HEK293 (cell line): ENCODE measurements around the gene KLHL4.
"Not testable (repeated sequence)": the region's sequence is repeated elsewhere in the genome, so short reads cannot be mapped to it uniquely, and the experiment has no call there.

ENCODE experiments used
- CTCF ChIA-PET: fragments of 350-600 bp; formaldehyde crosslinking; extraction: SDS; loops from one replicate; lab custom pipeline; 2021; ENCODE audit warnings: antibody characterized with exemption; lab: Yijun Ruan, JAX
- POLR2A ChIA-PET: fragments of 300-600 bp; formaldehyde crosslinking; extraction: SDS; loops from one replicate; lab custom pipeline; 2020; ENCODE audit warnings: antibody characterized with exemption, inconsistent platforms; lab: Yijun Ruan, JAX
- H3K27ac ChIP-seq: fragments of 200-500 bp; sonication (Bioruptor generic); 2 replicates; pipeline ENCODE4 v1.5.1; 2014; ENCODE audit warnings: low read depth, low read length, control low read depth, inconsistent platforms; ENCODE audit errors: extremely low read depth
- H3K36me3 ChIP-seq, 2 experiments: fragments of 200-500 bp in 1 of 2; sonication (Bioruptor generic) in 1 of 2; 1 replicate in 1 of 2; 2 replicates in 1 of 2; pipeline ENCODE4 v1.5.1; 2014 to 2017; ENCODE audit warnings: inconsistent platforms in 2 of 2, low read length in 2 of 2; ENCODE audit not compliant: control insufficient read depth in 2 of 2, insufficient read depth in 1 of 2
- H3K4me1 ChIP-seq: fragments of 200-500 bp; sonication (Bioruptor generic); 2 replicates; pipeline ENCODE4 v1.5.1; 2014; ENCODE audit warnings: mild to moderate bottlenecking, low read length, inconsistent platforms; ENCODE audit not compliant: control insufficient read depth, insufficient read depth
- H3K4me3 ChIP-seq: 2 replicates; pipeline ENCODE4 v1.5.1; 2011; ENCODE audit warnings: low read depth, mild to moderate bottlenecking, control low read depth, low read length, moderate library complexity
- H3K9me3 ChIP-seq: fragments of 200-500 bp; sonication (Bioruptor generic); 2 replicates; pipeline ENCODE4 v1.5.1; 2014; ENCODE audit warnings: low read depth, low read length, inconsistent platforms; ENCODE audit not compliant: control insufficient read depth, insufficient read depth
- GLIS1 ChIP-seq: fragments of 450-650 bp; formaldehyde crosslinking; IDR thresholded peaks from 2 replicates; pipeline ENCODE4 v1.5.1; 2016; ENCODE audit warnings: missing biosample characterization, missing genetic modification characterization
- HIC1 ChIP-seq: fragments of 450-650 bp; formaldehyde crosslinking; IDR thresholded peaks from 2 replicates; pipeline ENCODE4 v1.5.1; 2016; ENCODE audit warnings: missing biosample characterization, missing genetic modification characterization
- HOXC10 ChIP-seq: sonication (generic); formaldehyde crosslinking; IDR thresholded peaks from 2 replicates; pipeline ENCODE4 v1.8.1; 2023; ENCODE audit warnings: mild to moderate bottlenecking, missing genetic modification reagents
- OSR2 ChIP-seq: fragments of 450-650 bp; formaldehyde crosslinking; IDR thresholded peaks from 2 replicates; pipeline ENCODE4 v1.5.1; 2016; ENCODE audit warnings: missing biosample characterization, missing genetic modification characterization
- SETDB1 ChIP-seq: IDR thresholded peaks from one replicate; pipeline ENCODE4 v1.6.1; 2017; ENCODE audit warnings: mild to moderate bottlenecking, low read length, moderate library complexity, mixed read lengths; ENCODE audit not compliant: insufficient read length
- ZNF169 ChIP-seq: fragments of 450-650 bp; formaldehyde crosslinking; IDR thresholded peaks from 2 replicates; pipeline ENCODE4 v1.5.1; 2016; ENCODE audit warnings: missing biosample characterization, missing genetic modification characterization
- ZNF2 ChIP-seq: fragments of 450-650 bp; formaldehyde crosslinking; IDR thresholded peaks from 2 replicates; pipeline ENCODE4 v1.5.1; 2016; ENCODE audit warnings: missing biosample characterization, missing genetic modification characterization
- ZNF211 ChIP-seq: fragments of 450-650 bp; formaldehyde crosslinking; IDR thresholded peaks from 2 replicates; pipeline ENCODE4 v1.5.1; 2016; ENCODE audit warnings: low read depth, missing biosample characterization, missing genetic modification characterization
- ZNF266 ChIP-seq: fragments of 450-650 bp; formaldehyde crosslinking; IDR thresholded peaks from 2 replicates; pipeline ENCODE4 v1.5.1; 2016; ENCODE audit warnings: missing biosample characterization, missing genetic modification characterization, low read depth
- ZNF404 ChIP-seq: fragments of 450-650 bp; formaldehyde crosslinking; IDR thresholded peaks from 2 replicates; pipeline ENCODE4 v1.5.1; 2017; ENCODE audit warnings: missing biosample characterization, missing genetic modification characterization
- ZNF433 ChIP-seq: fragments of 450-650 bp; formaldehyde crosslinking; IDR thresholded peaks from 2 replicates; pipeline ENCODE4 v1.5.1; 2016; ENCODE audit warnings: missing biosample characterization, missing genetic modification characterization, low read depth
- ZNF561 ChIP-seq: fragments of 450-650 bp; IDR thresholded peaks from 2 replicates; pipeline ENCODE4 v1.5.1; 2018; ENCODE audit warnings: missing biosample characterization, missing genetic modification characterization, borderline replicate concordance
- ZNF645 ChIP-seq: fragments of 450-650 bp; formaldehyde crosslinking; IDR thresholded peaks from 2 replicates; pipeline ENCODE4; 2016; ENCODE audit warnings: missing biosample characterization, missing genetic modification characterization
- ZNF654 ChIP-seq: fragments of 450-650 bp; formaldehyde crosslinking; IDR thresholded peaks from 2 replicates; pipeline ENCODE4 v1.5.1; 2016; ENCODE audit warnings: low read depth, missing biosample characterization, missing genetic modification characterization
- ZNF664 ChIP-seq: fragments of 450-650 bp; formaldehyde crosslinking; IDR thresholded peaks from 2 replicates; pipeline ENCODE4 v1.5.1; 2016; ENCODE audit warnings: missing biosample characterization, missing genetic modification characterization
- ZNF692 ChIP-seq: fragments of 450-650 bp; formaldehyde crosslinking; IDR thresholded peaks from 2 replicates; pipeline ENCODE4 v1.5.1; 2016; ENCODE audit warnings: missing biosample characterization, missing genetic modification characterization
- ZNF707 ChIP-seq: fragments of 450-650 bp; formaldehyde crosslinking; IDR thresholded peaks from 2 replicates; pipeline ENCODE4 v1.5.1; 2016; ENCODE audit warnings: missing biosample characterization, missing genetic modification characterization
- ZNF791 ChIP-seq: fragments of 450-650 bp; formaldehyde crosslinking; IDR thresholded peaks from 2 replicates; pipeline ENCODE4 v1.5.1; 2016; ENCODE audit warnings: missing biosample characterization, missing genetic modification characterization
- ZNF837 ChIP-seq: fragments of 450-650 bp; formaldehyde crosslinking; IDR thresholded peaks from 2 replicates; pipeline ENCODE4 v1.5.1; 2016; ENCODE audit warnings: missing biosample characterization, missing genetic modification characterization
- TF ChIP-seq, protein P1 (sequence below): fragments of 450-650 bp; formaldehyde crosslinking; IDR thresholded peaks from 2 replicates; pipeline ENCODE4 v1.5.1; 2016; ENCODE audit warnings: missing biosample characterization, missing genetic modification characterization, low read depth
- TF ChIP-seq, protein P2 (sequence below): fragments of 450-650 bp; formaldehyde crosslinking; IDR thresholded peaks from 2 replicates; pipeline ENCODE4 v1.5.1; 2016; ENCODE audit warnings: missing biosample characterization, missing genetic modification characterization

Gene KLHL4

DNA sequence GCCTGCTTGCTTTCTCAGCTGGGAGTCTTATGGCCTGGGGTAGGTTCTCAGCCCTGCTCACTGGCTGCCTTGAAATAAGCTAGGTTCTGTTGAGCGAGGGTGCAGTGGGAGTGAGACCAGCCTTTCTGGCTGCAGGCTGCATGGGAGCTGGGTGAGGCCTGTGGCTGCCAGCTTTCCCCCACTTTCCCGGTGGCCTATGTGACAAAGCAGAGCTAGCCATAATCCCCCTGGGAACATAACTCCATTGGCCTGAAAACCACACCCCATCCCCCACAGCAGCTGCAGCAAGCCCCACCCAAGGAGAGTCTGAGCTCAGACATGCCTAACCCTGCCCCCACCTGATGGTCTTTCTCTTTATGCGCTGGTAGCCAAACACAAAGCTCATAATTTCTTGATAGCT lies 118.9 kb downstream of the KLHL4 start (continued):
- no peak for TF ChIP-seq GLIS1
- TF ChIP-seq SETDB1 = no peak
- no peak for TF ChIP-seq ZNF266 (tag by site-specific recombination)
- no peak for TF ChIP-seq ZNF404 (tag by site-specific recombination)
- TF ChIP-seq ZNF561 (tag by site-specific recombination) = no peak
- TF ChIP-seq, protein P1, sequence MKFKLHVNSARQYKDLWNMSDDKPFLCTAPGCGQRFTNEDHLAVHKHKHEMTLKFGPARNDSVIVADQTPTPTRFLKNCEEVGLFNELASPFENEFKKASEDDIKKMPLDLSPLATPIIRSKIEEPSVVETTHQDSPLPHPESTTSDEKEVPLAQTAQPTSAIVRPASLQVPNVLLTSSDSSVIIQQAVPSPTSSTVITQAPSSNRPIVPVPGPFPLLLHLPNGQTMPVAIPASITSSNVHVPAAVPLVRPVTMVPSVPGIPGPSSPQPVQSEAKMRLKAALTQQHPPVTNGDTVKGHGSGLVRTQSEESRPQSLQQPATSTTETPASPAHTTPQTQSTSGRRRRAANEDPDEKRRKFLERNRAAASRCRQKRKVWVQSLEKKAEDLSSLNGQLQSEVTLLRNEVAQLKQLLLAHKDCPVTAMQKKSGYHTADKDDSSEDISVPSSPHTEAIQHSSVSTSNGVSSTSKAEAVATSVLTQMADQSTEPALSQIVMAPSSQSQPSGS = no peak
- no peak for TF ChIP-seq ZNF654
- TF ChIP-seq, all 188 proteins: peak for 0

DNA sequence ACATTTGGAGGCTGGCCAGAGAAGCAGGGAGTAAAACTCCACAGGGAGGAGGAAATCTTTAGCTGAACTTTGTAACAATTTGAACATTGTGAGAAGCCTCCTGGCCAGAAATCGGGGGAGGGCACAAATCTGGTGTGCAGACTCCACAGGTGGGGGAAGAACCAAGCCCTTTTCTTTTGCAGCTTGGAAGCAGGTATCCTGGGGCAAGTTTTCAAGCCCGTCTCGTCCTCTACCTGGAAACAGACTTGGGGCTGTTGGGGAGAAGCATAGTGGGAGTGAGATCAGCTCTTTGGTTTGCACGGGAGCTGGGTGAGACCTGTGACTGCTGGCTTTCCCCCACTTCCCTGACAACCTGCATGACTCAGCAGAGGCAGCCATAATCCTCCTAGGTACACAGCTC lies 123.8 kb downstream of the KLHL4 start:
- POLR2A ChIA-PET, H3K36me3 ChIP-seq, H3K9me3 ChIP-seq, H3K4me1 ChIP-seq, H3K4me3 ChIP-seq, H3K27ac ChIP-seq: not testable (repeated sequence)
- CTCF ChIA-PET = interaction anchor here (0.7 to 1.4 kb wide), 3 partner anchors 15 to 72 kb away, joined by 3 read pairs; no protein-coding TSS in a partner anchor

DNA sequence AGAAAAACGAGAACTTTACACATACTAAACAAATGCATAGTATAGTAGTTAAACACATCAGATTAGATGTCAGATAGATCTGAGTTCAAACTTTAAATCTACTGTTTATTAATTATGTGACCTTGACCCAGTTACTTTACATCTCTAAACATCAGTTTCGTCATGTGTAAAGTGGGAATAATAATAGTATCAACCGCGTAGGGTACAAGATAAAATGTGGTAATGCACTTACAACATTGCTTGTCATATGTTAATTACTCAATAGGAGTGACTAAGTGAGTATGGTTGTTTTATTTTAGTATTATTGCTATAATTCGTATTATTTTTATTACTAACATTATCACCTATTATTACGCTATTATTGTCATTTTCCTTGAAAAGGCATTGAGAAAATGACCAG lies 144.2 kb downstream of the KLHL4 start:
- no peaks in the 10 kb centered on the region; the same call in 1 of the 2 replicates for H3K9me3 ChIP-seq
- POLR2A ChIA-PET = no interaction called here
- CTCF ChIA-PET = no interaction called here
- TF ChIP-seq ZNF791 (tag by site-specific recombination) (no peak), HIC1 (tag by site-specific recombination) (no peak), OSR2 (tag by site-specific recombination) (no peak), ZNF707 (tag by site-specific recombination) (no peak), ZNF211 (tag by site-specific recombination) (no peak), ZNF169 (tag by site-specific recombination) (no peak), ZNF2 (tag by site-specific recombination) (no peak), ZNF645 (tag by site-specific recombination) (no peak), HOXC10 (CRISPR knock-in tag) (no peak), ZNF837 (tag by site-specific recombination) (no peak), ZNF664 (tag by site-specific recombination) (no peak), ZNF433 (tag by site-specific recombination) (no peak), ZNF692 (tag by site-specific recombination) (no peak)
- TF ChIP-seq, protein P2, sequence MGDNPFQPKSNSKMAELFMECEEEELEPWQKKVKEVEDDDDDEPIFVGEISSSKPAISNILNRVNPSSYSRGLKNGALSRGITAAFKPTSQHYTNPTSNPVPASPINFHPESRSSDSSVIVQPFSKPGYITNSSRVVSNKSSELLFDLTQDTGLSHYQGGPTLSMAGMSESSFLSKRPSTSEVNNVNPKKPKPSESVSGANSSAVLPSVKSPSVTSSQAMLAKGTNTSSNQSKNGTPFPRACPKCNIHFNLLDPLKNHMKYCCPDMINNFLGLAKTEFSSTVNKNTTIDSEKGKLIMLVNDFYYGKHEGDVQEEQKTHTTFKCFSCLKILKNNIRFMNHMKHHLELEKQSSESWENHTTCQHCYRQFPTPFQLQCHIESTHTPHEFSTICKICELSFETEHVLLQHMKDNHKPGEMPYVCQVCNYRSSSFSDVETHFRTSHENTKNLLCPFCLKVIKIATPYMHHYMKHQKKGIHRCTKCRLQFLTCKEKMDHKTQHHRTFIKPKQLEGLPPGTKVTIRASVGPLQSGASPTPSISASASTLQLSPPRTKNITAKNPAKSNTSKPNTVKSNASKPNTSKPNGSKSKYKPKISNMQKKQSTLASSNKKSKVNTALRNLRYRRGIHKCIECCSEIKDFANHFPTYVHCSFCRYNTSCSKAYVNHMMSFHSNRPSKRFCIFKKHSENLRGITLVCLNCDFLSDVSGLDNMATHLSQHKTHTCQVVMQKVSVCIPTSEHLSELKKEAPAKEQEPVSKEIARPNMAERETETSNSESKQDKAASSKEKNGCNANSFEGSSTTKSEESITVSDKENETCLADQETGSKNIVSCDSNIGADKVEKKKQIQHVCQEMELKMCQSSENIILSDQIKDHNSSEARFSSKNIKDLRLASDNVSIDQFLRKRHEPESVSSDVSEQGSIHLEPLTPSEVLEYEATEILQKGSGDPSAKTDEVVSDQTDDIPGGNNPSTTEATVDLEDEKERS (tag by site-specific recombination) = no peak

More for the DNA sequence above, 144.2 kb downstream of the KLHL4 start:
- no peaks in the 10 kb centered on the region for H3K36me3 ChIP-seq
- H3K4me3 ChIP-seq = no peak overlapping the region
- no peaks in the 10 kb centered on the region for H3K4me1 ChIP-seq
- no peak overlapping the region for H3K27ac ChIP-seq
